Choroid plexus epithelial cell (primary cell): ENCODE data around the gene MGAT1.
"Not testable (repeated sequence)": the region's sequence is repeated elsewhere in the genome, so short reads cannot be mapped to it uniquely, and the experiment has no call there.

Experiments
- DNase-seq: peaks from one replicate; pipeline ENCODE4 v3.0.0-alpha.2; 2010; ENCODE audit warnings: low read depth
- H3K4me3 ChIP-seq: 2 replicates; pipeline ENCODE4 v1.5.1; 2011; ENCODE audit warnings: low read depth, mild to moderate bottlenecking, control low read depth, low read length, moderate library complexity
- CTCF ChIP-seq: conservative IDR thresholded peaks from 2 replicates; pipeline ENCODE4 v1.5.1; 2011; ENCODE audit warnings: low read depth, mild to moderate bottlenecking, control low read depth, inconsistent platforms, low read length, moderate library complexity

Gene MGAT1

GRCh38 chr5:180831139-180832093 lies 28.8 kb upstream of the MGAT1 start:
- no peak for TF ChIP-seq CTCF
- peak; percentile 74 for DNase-seq
- H3K4me3 ChIP-seq = peak overlapping the region; percentile 82

- peak overlapping the region; percentile 82 for H3K4me3 ChIP-seq
- no peak for TF ChIP-seq CTCF
- DNase-seq = peak; percentile 60
Measured at GRCh38 chr5:180830253-180831138, 27.9 kb upstream of the MGAT1 start.

- no peak for TF ChIP-seq CTCF
- DNase-seq = no peak
- no peak overlapping the region for H3K4me3 ChIP-seq
Measured at GRCh38 chr5:180829726-180830125, 27.1 kb upstream of the MGAT1 start.

GRCh38 chr5:180828756-180829531 lies 26.3 kb upstream of the MGAT1 start:
- not testable (repeated sequence) for H3K4me3 ChIP-seq, DNase-seq

GRCh38 chr5:180827374-180827773 lies 24.8 kb upstream of the MGAT1 start:
- not testable (repeated sequence) for DNase-seq

GRCh38 chr5:180825768-180826525 lies 23.3 kb upstream of the MGAT1 start:
- peak; percentile 71 for DNase-seq

More at GRCh38 chr5:180827374-180827773, 24.8 kb upstream of the MGAT1 start:
- not testable (repeated sequence) for H3K4me3 ChIP-seq

More at GRCh38 chr5:180825768-180826525, 23.3 kb upstream of the MGAT1 start:
- H3K4me3 ChIP-seq = no peak overlapping the region
- TF ChIP-seq CTCF = no peak
